ENCODE data around the gene ZFPL1.

DNA sequence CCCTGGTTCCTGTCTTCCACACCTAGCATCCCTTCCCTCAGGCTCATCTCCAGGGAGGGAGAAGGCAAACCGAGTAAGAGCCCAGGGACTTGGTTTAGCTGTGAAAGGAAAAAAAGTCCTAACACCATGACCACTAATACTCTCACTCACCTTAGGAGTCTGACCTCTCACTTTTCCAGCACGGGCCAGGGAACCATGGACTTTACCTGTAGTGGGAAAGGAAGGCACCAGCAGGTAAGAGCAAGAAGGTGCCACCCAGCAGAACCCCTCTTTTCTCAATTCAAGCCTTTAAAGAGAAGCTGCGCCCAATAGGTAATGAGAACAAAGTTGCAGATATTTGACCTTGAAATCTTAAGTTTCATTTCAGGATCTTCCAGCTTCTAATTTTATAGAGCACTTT lies 36.8 kb downstream of the ZFPL1 start:
- no peak for TF ChIP-seq CTCF (IDR thresholded peaks at IDR 0.05; ENCODE audit: extremely low read depth in 1 of 2, insufficient read depth in 1 of 2, low read depth in 1 of 2, low read length in 2 of 2)
- TF ChIP-seq EZH2 (IDR thresholded peaks at IDR 0.05; ENCODE audit: borderline replicate concordance, low read depth, low read length, severe bottlenecking) = no peak

Data from endothelial cell of umbilical vein (primary cell).